Measurements from ENCODE around the gene MYBL2.

Gene MYBL2

DNA sequence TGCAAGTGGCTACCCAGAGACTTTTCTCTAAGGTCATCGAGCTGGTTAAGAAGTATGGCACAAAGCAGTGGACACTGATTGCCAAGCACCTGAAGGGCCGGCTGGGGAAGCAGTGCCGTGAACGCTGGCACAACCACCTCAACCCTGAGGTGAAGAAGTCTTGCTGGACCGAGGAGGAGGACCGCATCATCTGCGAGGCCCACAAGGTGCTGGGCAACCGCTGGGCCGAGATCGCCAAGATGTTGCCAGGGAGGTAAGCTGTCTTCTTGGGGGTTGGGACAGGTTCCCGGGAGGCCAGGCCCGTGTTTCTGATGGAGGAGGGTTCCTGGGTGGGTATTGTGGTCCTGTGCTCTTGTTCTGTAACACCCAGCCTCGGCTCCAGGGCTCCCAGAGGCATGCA lies 19.9 kb downstream of the MYBL2 start:
- DNase-seq = no peak

DNA sequence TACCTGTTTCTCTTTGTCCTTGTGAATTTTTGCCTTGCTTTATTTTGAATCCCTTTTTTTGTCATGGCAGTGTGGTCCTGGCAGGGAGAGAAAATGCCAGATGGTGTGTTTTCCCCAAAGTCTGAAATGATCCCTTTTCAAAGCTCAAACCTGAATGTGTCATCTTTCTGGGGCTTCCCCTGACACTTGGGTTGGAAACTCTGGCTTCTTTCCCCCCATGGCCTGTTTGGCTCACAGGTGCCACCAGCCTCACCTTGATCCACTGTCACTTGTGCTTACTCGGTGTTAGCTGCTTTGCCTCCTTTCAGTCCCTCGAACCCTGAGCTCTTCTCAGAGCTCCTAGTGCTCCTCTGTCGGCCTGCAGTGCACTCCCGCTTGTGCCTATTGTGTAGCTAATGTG lies 22.3 kb downstream of the MYBL2 start:
- no peak for DNase-seq

DNA sequence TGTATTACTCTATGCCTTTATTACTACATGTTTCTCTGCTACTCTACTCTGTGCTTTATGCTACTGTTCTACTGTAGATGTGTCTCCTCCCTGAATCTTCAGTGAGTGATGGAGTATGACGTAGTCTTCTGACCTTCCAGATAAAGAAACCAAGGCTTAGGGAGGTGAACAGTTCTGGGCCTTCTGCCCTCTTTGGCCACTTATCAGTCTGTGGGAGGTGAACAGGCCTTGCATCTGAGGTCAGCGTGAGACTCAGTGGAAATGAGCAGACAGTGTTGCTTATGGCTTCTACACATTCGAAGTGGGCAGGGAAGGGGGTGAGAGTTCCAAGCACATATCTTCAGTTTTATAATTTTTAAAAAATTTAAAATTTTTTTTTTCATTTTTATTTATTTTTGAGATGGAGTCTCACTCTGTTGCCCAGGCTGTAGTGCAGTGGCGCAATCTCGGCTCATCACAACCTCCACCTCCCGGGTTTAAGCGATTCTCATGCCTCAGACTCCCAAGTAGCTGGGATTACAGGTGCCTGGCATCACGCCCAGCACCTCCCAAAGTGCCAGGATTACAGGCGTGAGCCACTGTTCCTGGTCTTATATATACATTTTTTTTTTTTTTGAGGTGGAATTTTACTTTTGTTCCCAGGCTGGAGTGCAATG lies 24.2 kb downstream of the MYBL2 start:
- DNase-seq = no peak

DNA sequence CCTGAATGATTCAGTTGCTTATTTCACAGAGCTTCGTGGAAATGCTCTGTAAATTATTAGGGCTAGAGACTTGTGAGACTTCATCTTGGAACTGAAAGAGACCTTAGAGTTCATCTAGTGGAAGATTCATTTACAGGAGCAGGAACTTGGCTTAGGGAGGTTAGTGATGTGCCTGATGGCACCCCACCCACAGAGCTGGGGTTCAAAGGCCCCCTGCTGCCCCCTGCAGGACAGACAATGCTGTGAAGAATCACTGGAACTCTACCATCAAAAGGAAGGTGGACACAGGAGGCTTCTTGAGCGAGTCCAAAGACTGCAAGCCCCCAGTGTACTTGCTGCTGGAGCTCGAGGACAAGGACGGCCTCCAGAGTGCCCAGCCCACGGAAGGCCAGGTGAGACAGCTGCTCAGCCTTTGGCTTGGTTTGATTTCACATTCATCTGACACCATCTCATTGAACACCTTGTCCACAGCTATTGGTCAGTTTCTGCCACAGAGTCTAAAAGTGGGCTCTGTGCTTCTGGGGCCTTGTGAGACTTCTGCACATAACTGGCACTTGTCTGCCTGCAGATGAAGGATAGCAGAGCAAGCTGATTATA lies 25.1 kb downstream of the MYBL2 start:
- peak; percentile 55 to 63 for DNase-seq

DNA sequence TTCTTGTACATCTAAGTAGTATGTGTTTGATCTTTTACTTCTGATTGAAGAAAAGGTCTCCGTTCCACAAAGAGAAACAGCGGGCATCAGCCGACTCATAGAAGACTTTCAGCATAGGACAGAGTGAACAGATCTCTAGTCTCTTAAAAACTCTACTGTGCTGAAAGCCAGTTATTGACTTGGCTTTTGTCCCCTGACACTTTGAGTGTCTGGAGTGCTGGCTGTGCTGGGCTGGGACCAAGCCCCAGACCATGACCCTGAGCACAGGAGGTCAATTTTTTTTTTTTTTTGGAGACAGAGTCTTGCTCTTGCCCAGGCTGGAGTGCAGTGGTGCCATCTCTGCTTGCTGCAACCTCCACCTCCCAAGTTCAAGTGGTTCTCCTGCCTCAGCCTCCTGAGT lies 27.8 kb downstream of the MYBL2 start:
- DNase-seq = no peak

DNA sequence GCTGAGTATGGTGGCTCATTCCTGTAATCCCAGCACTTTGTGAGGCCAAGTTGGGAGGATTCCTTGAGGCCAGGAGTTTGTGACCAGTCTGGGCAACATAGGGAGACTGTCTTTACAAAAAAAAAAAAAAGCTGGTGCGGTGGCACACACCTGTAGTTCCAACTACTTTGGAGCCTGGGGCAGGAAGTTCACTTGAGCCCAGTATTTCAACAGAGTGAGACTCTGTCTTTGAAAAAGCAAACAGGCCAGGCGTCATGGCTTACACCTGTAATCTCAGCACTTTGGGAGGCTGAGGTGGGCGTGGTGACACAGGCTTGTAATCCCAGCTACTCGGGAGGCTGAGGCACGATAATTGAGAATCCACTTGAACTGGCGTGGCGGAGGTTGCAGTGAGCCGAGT lies 28.7 kb downstream of the MYBL2 start:
- DNase-seq = no peak

DNA sequence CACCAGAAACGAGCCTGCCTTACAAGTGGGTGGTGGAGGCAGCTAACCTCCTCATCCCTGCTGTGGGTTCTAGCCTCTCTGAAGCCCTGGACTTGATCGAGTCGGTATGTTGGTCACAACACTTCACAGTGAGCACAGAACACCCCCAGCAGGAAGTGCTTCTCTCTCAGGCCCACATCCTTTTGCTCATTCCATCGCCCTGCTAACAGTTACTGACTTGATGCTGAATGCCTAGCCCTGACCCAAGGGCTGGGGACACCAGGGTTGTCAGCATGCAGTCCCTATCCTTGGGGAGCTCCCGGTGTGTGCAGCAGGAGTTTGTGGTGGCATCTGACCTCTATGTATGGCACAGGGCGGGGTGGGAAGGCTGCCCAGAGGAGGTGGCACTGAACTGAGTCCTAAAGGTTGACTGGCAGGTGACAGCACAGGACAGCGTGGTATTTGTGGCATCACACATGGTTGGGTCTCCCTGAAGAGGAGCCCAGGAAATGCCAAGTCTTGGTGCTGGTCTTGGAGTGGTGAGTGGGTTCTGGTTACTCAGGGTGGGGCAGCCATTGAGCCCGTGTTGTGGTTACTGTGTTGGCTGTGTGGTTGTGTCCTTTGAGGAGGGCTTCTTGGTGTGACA lies 33.1 kb downstream of the MYBL2 start:
- DNase-seq = no peak

DNA sequence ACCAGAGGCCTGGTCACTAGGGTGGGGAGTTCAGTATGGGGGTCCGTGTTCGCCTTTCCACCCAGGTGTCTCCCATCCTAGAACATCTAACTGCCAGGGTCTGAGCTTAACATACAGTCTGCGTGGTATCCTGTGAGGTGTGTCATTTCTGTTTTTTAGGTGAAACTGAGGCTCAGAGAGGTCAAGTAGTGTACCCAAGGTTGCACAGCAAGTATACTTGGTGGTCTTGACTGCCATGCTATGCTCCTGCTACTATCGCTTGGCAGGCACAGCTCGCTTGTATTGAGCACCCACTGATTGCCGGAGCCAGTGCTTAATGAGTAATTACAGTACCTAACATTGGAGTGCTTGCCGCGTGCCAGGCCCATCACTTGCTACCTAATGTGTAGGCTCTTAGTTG lies 33.7 kb downstream of the MYBL2 start:
- no peak for DNase-seq

DNA sequence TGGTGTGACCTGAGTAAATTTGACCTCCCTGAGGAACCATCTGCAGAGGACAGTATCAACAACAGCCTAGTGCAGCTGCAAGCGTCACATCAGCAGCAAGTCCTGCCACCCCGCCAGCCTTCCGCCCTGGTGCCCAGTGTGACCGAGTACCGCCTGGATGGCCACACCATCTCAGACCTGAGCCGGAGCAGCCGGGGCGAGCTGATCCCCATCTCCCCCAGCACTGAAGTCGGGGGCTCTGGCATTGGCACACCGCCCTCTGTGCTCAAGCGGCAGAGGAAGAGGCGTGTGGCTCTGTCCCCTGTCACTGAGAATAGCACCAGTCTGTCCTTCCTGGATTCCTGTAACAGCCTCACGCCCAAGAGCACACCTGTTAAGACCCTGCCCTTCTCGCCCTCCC lies 35.6 kb downstream of the MYBL2 start:
- no peak for DNase-seq

DNA sequence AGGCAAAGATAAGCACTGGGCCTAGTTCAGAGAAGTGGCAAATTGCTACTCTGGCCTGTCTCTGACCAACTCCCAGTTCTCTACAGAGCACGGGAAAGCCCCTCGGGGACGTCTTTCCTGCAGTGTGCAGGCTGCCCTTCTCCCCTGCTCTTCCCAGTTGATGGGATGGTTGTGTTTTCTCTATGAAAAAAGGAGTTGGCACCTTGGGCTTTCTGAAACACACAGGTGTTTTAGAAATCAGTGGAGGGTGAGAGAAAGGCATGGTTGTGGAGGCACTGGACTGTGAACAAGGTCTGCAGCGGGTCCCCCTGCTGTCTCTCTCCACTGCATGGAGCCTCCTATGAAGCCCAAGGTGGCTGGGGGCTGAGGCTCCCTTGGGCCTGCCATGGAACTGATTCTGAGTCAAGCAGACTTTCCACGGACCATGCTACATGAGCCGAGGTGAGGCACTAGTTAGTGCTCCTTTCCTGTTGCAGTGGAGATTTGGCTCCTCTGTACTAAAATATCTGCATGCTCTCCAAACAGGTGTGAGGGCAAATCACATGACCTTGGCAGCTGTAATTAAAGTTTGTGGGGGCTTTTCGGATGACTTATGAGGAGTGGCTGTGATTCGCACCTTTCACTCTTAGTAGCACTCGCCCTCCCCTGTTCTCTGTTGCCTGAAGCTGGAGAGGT lies 43.6 kb downstream of the MYBL2 start:
- DNase-seq = no peak

DNA sequence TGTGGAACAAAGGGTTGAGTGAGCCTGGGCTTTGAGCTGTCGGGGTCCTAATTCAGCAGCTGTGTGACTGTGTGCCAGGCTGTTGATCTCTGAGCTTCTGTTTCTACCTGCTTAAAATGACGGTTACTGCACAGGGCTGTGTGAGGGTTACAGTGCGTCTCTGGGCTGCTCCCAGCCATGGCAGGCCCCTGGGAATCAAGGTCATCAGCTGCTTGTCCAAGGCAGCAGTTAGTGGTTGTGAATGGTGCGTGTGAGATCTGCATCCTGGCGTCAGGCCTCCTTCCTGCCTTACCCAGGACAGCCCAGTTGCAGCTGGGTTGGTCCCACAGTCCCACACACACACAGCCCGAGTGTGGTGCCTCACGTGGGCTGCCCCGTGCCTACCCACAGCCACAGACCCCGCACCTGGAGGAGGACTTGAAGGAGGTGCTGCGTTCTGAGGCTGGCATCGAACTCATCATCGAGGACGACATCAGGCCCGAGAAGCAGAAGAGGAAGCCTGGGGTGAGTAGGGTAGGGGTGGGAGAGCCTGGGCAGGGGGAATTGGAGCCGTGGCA lies 44.3 kb downstream of the MYBL2 start:
- no peak for DNase-seq

DNA sequence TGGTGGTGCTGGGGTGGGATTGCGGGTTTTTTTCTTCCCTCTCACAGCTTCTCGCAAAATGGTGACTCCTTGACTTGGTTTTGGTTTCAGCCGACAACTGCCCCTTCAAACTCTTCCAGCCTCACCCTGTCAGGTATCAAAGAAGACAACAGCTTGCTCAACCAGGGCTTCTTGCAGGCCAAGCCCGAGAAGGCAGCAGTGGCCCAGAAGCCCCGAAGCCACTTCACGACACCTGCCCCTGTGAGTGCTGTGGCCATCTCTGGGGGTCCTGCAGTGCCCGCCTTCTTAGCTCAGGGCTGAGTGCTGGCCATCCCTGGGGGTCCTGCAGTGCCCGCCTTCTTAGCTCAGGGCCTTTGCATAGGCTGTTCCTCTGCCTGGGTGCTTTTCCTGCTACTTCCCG lies 48.1 kb downstream of the MYBL2 start:
- no peak for DNase-seq

DNA sequence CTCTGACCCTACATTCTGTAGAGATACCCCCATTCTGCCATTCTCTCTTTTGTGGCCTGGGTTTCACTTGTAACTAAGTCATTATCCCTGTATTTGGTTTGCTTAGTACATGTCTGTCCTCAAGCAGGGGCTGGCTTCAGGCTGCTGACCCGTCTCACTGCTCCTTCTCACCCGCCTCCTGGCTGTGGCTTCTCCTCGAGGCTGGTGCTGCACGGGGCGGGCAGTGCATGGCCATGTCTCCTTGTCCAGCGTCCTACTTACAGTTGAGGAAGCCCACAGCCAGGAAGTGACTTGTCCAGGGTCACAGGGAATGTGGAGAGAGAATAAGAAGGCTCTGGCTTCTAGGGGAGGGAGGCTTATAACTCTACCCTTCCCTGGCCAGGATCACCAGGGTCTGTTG lies 48.6 kb downstream of the MYBL2 start:
- DNase-seq = no peak

DNA sequence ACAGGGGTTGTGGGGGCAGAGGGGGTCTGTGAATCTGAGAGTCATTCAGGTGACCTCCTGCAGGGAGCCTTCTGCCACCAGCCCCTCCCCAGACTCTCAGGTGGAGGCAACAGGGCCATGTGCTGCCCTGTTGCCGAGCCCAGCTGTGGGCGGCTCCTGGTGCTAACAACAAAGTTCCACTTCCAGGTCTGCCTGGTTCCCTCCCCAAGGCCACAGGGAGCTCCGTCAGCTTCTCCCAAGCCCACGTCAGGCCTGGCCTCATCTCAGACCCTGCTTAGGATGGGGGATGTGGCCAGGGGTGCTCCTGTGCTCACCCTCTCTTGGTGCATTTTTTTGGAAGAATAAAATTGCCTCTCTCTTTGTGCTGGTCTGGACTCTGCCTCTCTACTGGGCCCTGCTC lies 49.2 kb downstream of the MYBL2 start:
- no peak for DNase-seq

DNA sequence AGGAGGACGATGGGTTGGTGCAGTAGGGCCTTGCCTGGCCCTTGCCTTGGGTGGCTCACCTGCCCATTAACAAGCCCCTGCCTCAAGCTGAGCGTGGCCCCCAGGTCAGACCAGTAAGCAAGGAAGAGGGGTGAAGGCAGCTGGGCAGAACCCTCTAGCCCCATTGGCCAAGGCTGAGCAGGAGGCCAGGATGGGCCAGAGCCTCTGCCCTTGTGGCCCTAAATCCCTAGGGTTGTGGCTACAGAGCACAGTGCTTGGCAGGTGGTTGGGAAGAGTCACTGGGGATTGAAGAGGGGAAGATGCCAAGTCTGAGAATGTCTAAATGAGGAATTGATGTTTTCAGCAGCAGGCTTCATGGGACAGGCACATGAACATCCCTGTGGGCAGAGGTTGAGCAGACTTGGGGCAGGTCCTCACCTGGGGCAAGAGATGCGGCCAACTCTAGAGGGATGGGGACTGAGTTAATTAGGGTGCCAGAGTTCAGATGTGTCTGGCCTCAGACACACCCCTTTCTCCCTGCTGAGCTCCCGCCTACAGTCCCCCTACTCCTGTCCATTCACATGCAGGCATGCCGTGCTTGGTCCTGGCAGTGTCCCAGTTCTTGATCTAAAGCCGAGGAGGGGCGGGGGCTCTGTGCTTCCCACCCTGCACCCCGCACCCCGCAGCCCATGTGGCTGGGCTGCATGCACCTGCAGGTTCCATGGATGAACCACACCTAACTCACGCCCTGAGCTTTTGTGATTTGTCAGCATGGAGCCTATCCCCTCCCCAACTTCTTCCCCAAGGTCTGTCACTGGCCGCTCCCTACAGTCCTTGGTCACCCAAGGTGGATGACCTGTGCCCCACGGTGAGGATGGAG lies 50.1 kb downstream of the MYBL2 start:
- DNase-seq = no peak

DNA sequence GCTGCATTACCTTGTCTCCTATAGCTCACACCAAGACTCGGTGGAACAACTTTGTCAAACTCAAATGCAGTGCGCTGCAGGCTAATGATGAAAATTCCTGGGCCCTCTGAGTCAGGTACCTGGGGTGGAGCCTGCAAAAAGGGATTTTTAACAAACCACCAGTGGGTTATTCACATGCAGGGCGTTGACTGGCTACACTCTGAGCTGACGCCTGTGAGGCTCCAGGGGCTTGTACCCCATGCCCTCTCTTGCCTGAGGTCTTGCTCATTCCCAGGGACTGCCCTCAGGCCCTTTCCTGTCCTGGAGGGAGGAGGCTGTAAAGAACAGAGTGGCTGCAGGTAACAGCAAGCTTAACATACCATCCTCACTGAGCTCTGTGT lies 50.7 kb downstream of the MYBL2 start:
- no peak for DNase-seq

DNA sequence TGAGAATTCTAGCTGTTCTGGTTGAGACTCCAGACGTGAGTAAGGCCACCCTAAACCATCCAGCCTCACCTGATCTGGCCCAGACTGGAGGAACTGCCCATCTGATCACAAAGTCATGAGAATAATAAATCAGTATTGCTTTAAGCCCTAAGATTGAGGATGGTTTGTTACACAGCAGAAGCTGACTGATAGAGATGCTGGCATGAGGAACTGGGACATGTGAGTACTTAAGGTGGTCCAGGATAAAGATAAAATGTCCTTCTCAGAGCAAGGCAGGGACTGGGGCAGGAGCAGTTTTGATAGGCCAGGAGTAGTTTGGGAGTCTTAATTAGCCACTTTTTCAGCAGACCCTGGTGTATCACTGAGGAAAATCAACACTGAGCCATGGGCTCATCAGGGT lies 53.1 kb downstream of the MYBL2 start:
- no peak for DNase-seq

DNA sequence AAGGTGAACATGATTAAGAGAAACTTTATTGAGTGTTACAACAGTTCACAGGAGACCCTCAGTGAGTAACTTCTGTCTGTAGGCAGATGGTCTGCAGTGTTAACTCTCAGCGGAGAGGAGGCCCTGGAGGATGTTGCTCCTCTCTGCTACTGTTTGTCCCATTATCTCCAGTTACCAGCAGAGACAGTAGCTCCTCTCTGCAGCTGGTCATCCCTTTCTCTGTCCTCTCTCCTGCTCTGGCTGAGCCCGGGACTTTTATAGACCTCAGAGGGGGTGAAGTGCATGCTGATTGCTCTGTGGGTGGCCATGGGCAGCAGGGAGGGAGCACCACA lies 54.1 kb downstream of the MYBL2 start:
- DNase-seq = no peak

DNA sequence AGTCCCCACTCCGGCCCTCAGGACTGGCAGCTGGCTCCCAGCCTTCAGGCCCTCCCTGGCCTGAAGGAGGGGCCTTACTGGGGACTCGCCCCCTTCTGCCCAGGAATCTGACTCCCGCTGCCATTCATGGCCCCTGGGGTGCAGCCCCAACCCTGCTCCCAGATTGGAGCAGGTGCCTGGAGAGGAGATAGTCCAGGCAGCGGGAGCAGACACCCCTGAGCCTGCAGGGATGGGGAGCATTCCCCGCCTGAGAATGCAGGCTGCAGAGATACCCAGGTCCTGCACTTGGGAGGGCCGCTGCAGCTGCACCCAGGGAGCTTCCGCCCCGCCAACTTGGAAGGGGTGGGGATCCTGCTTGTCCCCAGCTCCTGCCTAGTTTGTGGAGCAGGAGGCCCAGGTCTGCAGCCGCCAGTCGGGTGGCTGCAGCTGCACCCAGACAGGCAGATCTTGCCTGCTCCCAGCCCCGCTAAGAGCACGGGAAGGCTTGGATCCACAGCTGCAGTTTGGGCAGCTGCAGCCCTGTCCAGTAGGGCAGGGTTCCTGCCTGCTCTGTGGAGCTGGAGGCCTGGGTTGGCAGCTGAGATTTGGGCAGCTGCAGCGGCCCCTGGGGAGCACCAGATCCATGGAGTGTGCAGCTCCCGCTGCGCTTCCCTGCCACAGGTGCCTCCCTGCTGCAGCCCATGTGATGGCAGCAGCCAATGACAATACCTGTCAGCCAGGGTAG lies 54.7 kb downstream of the MYBL2 start:
- no peak for DNase-seq

DNA sequence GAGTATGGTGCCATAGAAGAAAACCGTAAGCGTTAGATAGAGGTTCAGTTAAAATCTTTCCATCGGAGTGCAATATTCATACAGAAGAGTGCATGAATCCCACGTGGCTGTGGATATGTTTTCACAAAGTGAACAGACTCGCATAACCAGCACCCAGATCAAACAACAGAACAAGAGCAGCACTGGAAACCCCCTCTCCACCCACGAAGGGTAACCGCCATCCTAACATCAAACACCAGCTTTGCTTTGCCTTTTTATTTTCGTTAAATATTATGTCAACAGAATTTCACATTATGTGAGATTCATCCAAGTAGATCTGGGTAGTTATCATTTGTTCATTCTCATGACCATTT lies 55.2 kb downstream of the MYBL2 start:
- peak; percentile 59 for DNase-seq

DNA sequence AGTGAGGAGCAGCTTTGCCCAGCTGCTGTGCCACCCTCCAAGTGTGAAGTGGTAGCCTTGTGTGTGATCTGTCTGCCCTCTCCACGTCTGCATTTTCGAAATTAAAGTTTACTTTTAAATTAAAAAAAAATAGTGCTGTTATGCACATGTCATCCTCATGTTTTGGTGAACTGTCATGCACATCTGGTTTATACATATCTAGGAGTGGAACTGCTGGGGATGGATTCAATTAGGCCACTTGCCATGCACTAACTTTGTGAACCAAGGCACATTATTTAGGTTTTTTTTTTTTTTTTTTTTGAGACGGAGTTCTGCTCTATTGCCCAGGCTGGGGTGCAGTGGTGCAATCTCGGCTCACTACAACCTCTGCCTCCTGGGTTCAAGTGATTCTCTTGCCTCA lies 56.3 kb downstream of the MYBL2 start:
- DNase-seq = no peak

DNA sequence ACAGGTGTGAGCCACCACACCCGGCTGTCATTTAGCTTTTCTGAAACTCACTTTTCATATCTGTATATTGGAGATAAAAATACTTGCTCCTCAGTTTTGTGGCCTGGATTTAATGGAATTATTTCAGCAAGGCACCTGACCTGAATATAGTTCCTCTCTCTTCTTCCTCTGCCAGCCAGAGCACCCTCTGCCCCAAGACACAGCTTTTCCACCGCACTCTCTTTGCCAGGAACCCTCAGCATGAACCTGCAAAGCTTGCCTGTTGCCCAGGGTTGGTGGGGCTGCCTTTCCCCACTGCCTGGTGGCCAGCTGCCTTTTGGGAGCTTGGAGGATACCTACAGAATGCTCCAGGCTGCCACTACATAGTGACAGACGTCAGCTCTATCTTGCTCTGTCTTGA lies 56.8 kb downstream of the MYBL2 start:
- DNase-seq = no peak

DNA sequence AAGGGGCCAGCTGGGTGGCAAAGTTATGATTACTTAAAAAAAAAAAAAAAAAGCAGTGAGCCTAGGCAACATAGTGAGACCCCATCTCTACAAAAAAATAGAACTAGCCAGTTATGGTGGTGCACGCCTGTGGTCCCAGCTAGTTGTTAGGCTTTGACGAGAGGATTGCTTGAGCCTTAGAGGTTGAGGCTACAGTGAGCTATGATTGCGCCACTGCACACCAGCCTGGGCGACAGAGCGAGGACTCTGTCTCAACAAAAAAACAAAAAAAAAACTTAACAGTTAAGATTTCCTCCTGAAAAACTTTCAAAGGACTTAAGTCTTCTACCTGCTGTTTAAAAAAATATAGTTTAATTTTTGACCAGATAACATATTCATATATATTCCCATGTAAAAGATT lies 57.5 kb downstream of the MYBL2 start:
- no peak for DNase-seq
